Subcutaneous adipose tissue (tissue), 4 donors: ENCODE measurements around the gene GJA5. TPM values are rescaled to one million over a fixed set of nuclear protein-coding genes. Genes with fewer than 3 reads are reported as not detected.

Source experiments
- CTCF ChIP-seq: fragments of 450-650 bp; IDR thresholded peaks from one replicate; pipeline ENCODE4 v1.5.1; 2016; ENCODE audit warnings: low read depth, mild to moderate bottlenecking, control low read depth, antibody characterized with exemption, moderate library complexity
- total RNA-seq, 4 donors: library from RNA; depleted of rRNA; stranded (reverse); fragments of >200 nt; gene quantifications; one replicate each; pipeline ENCODE4 v1.1.0, GENCODE V29; 2016

GJA5 gene
- total RNA-seq, 4 donors from 2014 or later = 4.2 to 15.3 (median 11.5) TPM

GRCh38 chr1:147741065-147741464 is 19.3 kb downstream of the GJA5 start:
- TF ChIP-seq CTCF = no peak

GRCh38 chr1:147740391-147740790 is 20.0 kb downstream of the GJA5 start:
- TF ChIP-seq CTCF = no peak

GRCh38 chr1:147738739-147739476 is 21.5 kb downstream of the GJA5 start:
- no peak for TF ChIP-seq CTCF

GRCh38 chr1:147738129-147738528 is 22.3 kb downstream of the GJA5 start:
- TF ChIP-seq CTCF = no peak

- no peak for TF ChIP-seq CTCF
Measured at GRCh38 chr1:147736883-147737282, 23.5 kb downstream of the GJA5 start.

- TF ChIP-seq CTCF = no peak
Measured at GRCh38 chr1:147735423-147735822, 25.0 kb downstream of the GJA5 start.

GRCh38 chr1:147729315-147729714 is 31.1 kb downstream of the GJA5 start:
- TF ChIP-seq CTCF = no peak
